D721Med (cell line): ENCODE data around the gene STXBP4.

Experiments used
- DNase-seq: peaks from one replicate; pipeline ENCODE4 v3.0.0; 2011; ENCODE audit warnings: low spot score; ENCODE audit not compliant: insufficient read length
- FAIRE-seq: peaks from 2 replicates; lab custom pipeline; 2011; peaks lifted over from hg19 to GRCh38; lab: Jason Lieb, UNC
- CTCF ChIP-seq: IDR thresholded peaks from 2 replicates; pipeline ENCODE4 v1.5.1; 2012; ENCODE audit warnings: mild to moderate bottlenecking, control low read depth; ENCODE audit not compliant: insufficient read depth; ENCODE audit errors: missing control alignments

Gene STXBP4

DNA sequence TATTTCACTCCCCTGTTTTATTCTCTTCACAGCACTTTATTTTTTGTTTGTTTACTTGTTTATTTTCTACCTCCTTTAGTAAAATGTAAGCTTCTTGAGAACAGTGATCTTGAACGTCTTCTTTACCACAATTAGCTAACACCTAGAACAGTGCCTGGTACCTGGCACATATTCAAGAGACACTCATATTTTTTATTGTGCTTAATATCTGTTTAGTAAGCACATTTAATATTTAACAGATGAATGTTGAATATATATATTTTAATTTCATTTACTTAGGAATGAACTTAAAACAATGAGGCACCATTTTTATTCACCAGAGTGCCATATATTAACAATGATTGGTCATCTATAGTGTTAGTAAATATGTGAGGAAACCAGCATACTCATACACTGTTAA is 130.2 kb downstream of the STXBP4 start:
- DNase-seq (no peak), FAIRE-seq (no peak)
- TF ChIP-seq CTCF = no peak

DNA sequence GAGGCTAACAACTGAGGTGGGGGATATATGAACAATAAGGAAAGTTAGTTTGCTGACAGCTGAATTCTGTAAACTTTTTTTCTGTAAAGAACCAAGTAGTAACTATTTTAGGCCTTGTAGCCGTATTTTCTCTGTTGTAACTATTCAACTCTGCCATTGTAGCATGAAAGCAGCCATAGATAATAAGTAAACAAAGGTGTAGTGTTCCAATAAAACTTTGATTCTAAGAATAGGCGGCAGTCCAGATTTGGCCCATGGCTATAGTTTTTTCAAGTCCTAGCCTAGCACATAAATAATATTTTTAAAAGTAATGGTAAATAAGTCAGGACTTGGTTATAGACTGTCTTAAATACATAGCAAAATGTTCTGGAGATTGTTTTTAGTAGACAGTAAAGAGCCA is 142.0 kb downstream of the STXBP4 start:
- no peak for FAIRE-seq
- no peak for TF ChIP-seq CTCF

DNA sequence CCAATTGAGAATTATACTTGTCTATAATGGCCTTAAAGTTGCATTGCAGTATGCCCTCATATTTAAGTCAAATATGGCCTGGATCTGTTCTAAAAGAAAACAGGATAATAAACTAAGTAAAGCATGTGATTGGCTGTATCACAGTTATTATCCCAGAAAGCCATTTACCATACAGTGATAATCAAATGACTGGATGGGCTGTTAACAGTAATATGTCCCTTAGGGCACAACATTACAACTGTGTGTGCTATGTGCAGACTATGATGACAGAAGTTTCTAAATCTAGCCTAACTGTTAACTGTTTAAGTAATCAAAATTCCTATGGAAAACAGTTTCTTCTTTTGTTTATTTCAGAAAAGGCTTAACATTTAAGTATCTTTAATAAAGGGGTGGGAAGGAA is 145.7 kb downstream of the STXBP4 start:
- DNase-seq = no peak
- FAIRE-seq = no peak
- TF ChIP-seq CTCF = no peak

More for the DNA sequence above, 142.0 kb downstream of the STXBP4 start:
- DNase-seq = no peak

GRCh38 chr17:55116440-55116914 is 147.9 kb downstream of the STXBP4 start:
- FAIRE-seq = no peak
- no peak for DNase-seq
- no peak for TF ChIP-seq CTCF

DNA sequence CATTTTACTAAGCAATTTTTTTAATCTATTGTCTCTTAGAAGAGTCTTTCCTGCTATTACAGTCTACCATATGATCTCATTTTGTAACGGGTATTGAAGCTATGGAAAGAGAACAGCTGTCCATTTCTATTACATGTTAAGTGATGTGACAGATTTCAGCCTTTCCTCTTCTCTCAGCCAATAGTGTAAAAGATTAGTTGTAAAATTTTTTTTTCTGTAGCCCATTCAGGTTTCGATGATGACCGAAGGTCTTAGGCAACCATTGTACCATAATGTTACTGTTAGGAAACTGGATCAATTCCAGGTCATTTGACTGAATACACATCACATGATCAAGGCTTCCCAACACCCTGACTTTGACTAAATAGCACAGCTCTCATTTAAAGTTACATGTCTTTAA is 148.6 kb downstream of the STXBP4 start:
- no peak for TF ChIP-seq CTCF
- no peak for FAIRE-seq
- no peak for DNase-seq

GRCh38 chr17:55120651-55121050 is 152.1 kb downstream of the STXBP4 start:
- no peak for TF ChIP-seq CTCF
- no peak for FAIRE-seq

GRCh38 chr17:55121268-55121667 is 152.7 kb downstream of the STXBP4 start:
- no peak for FAIRE-seq
- no peak for TF ChIP-seq CTCF
- DNase-seq = no peak

More at GRCh38 chr17:55120651-55121050, 152.1 kb downstream of the STXBP4 start:
- DNase-seq = no peak
